PC-9 (cell line): ENCODE data around the gene PHLDA2. TPM values are rescaled to one million over a fixed set of nuclear protein-coding genes. Genes with fewer than 3 reads are reported as not detected.

Experiments used
- BruUV-seq: library from RNA; stranded (reverse); fragments of 400-500 nt; replicated peaks from 2 replicates; lab custom pipeline; 2021; lab: Mats Ljungman, UMichigan
- CTCF ChIA-PET: fragments of 300-600 bp; sonication (Branson Sonifier 250); formaldehyde crosslinking; loops from one replicate; lab custom pipeline; 2022; ENCODE audit warnings: antibody characterized with exemption; lab: Charles Lee
- POLR2A ChIA-PET: fragments of 300-600 bp; sonication (Branson Sonifier 250); formaldehyde crosslinking; loops from one replicate; lab custom pipeline; 2022; ENCODE audit warnings: antibody characterized with exemption; ENCODE audit not compliant: unreplicated experiment; lab: Charles Lee
- DNase-seq, 2 experiments: peaks; one replicate each; pipeline versions ENCODE4 v3.0.0 to v3.0.0-alpha.2; 2015 to 2022; ENCODE audit warnings: mixed read lengths in 1 of 2
- H2AFZ ChIP-seq: fragments of 200-600 bp; sonication (generic); 2 replicates; pipeline ENCODE4 v1.8.1; 2017; ENCODE audit warnings: antibody characterized with exemption
- H3F3A ChIP-seq: fragments of 200-600 bp; sonication (generic); 2 replicates; pipeline ENCODE4 v1.8.1; 2017; ENCODE audit warnings: antibody characterized with exemption, mild to moderate bottlenecking, low read depth; ENCODE audit not compliant: insufficient read depth
- H3K27ac ChIP-seq: fragments of 200-600 bp; sonication (generic); 2 replicates; pipeline ENCODE4 v1.6.1; 2016; ENCODE audit warnings: mixed run types
- H3K27me3 ChIP-seq: fragments of 200-600 bp; sonication (generic); 2 replicates; pipeline ENCODE4 v1.6.1; 2016; ENCODE audit warnings: low read depth, mixed run types; ENCODE audit not compliant: insufficient read depth
- H3K36me3 ChIP-seq: fragments of 200-600 bp; sonication (generic); 2 replicates; pipeline ENCODE4 v1.6.1; 2016; ENCODE audit warnings: low read depth, mixed run types
- H3K4me1 ChIP-seq: fragments of 200-600 bp; sonication (generic); replicated peaks from 2 replicates; pipeline ENCODE4 v1.6.1; 2016; ENCODE audit warnings: mixed run types; ENCODE audit not compliant: insufficient read depth
- H3K4me2 ChIP-seq: fragments of 200-600 bp; sonication (generic); 2 replicates; pipeline ENCODE4 v1.6.1; 2017; ENCODE audit warnings: mixed run types
- H3K4me3 ChIP-seq: fragments of 200-600 bp; sonication (generic); 2 replicates; pipeline ENCODE4 v1.6.1; 2016; ENCODE audit warnings: mixed run types
- H3K79me2 ChIP-seq: fragments of 200-600 bp; sonication (generic); 2 replicates; pipeline ENCODE4 v1.6.1; 2017; ENCODE audit warnings: low read depth, mixed run types
- H3K9me2 ChIP-seq: fragments of 200-600 bp; sonication (generic); 2 replicates; pipeline ENCODE4 v1.8.1; 2017; ENCODE audit warnings: mild to moderate bottlenecking; ENCODE audit not compliant: insufficient read depth
- H3K9me3 ChIP-seq: fragments of 200-600 bp; sonication (generic); 2 replicates; pipeline ENCODE4 v1.8.1; 2016; ENCODE audit warnings: low read depth; ENCODE audit not compliant: insufficient read depth
- H4K20me1 ChIP-seq: fragments of 200-600 bp; sonication (generic); 2 replicates; pipeline ENCODE4 v1.8.1; 2017; ENCODE audit not compliant: insufficient read depth
- EZH2 ChIP-seq: fragments of 200-600 bp; sonication (generic); IDR thresholded peaks from 2 replicates; pipeline ENCODE4 v1.8.0; 2017; ENCODE audit warnings: antibody characterized with exemption, low read depth
- intact Hi-C: fragments of 100-400 bp; cut with micrococcal nuclease; formaldehyde crosslinking; loops from one replicate; pipeline ENCODE4 v1.10.0; 2022; ENCODE audit not compliant: unreplicated experiment
- total RNA-seq: library from RNA; stranded (reverse); gene quantifications from 2 replicates; pipeline ENCODE4 v1.2.3, GENCODE V29; 2021
- TF ChIP-seq, protein P1 (sequence below): fragments of 200-600 bp; sonication (generic); conservative IDR thresholded peaks from 2 replicates; pipeline ENCODE4 v1.6.1; 2017; ENCODE audit warnings: mixed run types, antibody characterized with exemption, mild to moderate bottlenecking, moderate library complexity

Gene PHLDA2
- total RNA-seq, 1 experiment from 2014 or later, result 14.1 TPM

DNA sequence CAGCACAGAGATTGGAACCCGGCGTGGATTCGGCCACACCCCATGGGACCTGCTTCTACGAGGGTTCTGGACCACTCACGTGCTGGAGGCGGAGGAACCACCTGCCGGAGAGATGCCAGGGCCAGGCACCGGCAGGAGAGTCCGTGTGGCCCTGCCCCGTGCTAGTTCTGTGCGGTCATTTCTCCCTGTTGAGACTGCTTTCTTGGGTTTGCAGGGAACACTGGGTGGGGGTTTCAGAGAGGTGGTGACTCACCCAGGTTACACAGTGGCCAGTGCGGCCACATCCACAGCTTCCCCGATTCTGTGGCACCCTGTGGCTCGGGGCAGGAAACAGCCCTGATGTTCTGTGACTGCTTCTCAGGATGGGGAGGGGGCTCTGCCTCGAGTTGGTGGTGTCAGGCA, 3.6 kb upstream of the PHLDA2 start:
- Histone ChIP-seq H3K27me3 (no peaks in the 10 kb centered on the region), H3K4me2 (peak overlapping the region; percentile 70), H3K4me1 (peaks cover 32% of the 10 kb centered on the region), H3F3A (peaks cover 19% of the 10 kb centered on the region), H3K4me3 (peak overlapping the region; percentile 39; the same call in 1 of the 2 replicates), H3K9me2 (no peaks in the 10 kb centered on the region), H2AFZ (no peak overlapping the region), H3K79me2 (peaks cover 12% of the 10 kb centered on the region), H3K36me3 (no peaks in the 10 kb centered on the region), H3K9me3 (no peaks in the 10 kb centered on the region), H4K20me1 (peaks cover 2% of the 10 kb centered on the region; the same call in 1 of the 2 replicates), H3K27ac (peak overlapping the region; percentile 92)
- ChIA-PET CTCF (interaction anchor here (0.6 to 1.0 kb wide), 2 partner anchors 41 to 51 kb away, joined by 3 to 4 read pairs; no protein-coding TSS in a partner anchor), POLR2A (interaction anchor here (0.6 to 0.7 kb wide), 2 partner anchors 9 to 677 kb away, joined by 3 read pairs; no protein-coding TSS in a partner anchor)
- BruUV-seq, result TSS peak; percentile 5
- intact Hi-C loops, result loop anchor here (1.0 to 5.0 kb wide), 4 partner anchors 89 to 484 kb away; partner anchors contain the start of gene MRGPRG
- DNase-seq, result peak; percentile 52 to 61
- TF ChIP-seq, protein P1, sequence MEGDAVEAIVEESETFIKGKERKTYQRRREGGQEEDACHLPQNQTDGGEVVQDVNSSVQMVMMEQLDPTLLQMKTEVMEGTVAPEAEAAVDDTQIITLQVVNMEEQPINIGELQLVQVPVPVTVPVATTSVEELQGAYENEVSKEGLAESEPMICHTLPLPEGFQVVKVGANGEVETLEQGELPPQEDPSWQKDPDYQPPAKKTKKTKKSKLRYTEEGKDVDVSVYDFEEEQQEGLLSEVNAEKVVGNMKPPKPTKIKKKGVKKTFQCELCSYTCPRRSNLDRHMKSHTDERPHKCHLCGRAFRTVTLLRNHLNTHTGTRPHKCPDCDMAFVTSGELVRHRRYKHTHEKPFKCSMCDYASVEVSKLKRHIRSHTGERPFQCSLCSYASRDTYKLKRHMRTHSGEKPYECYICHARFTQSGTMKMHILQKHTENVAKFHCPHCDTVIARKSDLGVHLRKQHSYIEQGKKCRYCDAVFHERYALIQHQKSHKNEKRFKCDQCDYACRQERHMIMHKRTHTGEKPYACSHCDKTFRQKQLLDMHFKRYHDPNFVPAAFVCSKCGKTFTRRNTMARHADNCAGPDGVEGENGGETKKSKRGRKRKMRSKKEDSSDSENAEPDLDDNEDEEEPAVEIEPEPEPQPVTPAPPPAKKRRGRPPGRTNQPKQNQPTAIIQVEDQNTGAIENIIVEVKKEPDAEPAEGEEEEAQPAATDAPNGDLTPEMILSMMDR, result no peak
- no peak for TF ChIP-seq EZH2

DNA sequence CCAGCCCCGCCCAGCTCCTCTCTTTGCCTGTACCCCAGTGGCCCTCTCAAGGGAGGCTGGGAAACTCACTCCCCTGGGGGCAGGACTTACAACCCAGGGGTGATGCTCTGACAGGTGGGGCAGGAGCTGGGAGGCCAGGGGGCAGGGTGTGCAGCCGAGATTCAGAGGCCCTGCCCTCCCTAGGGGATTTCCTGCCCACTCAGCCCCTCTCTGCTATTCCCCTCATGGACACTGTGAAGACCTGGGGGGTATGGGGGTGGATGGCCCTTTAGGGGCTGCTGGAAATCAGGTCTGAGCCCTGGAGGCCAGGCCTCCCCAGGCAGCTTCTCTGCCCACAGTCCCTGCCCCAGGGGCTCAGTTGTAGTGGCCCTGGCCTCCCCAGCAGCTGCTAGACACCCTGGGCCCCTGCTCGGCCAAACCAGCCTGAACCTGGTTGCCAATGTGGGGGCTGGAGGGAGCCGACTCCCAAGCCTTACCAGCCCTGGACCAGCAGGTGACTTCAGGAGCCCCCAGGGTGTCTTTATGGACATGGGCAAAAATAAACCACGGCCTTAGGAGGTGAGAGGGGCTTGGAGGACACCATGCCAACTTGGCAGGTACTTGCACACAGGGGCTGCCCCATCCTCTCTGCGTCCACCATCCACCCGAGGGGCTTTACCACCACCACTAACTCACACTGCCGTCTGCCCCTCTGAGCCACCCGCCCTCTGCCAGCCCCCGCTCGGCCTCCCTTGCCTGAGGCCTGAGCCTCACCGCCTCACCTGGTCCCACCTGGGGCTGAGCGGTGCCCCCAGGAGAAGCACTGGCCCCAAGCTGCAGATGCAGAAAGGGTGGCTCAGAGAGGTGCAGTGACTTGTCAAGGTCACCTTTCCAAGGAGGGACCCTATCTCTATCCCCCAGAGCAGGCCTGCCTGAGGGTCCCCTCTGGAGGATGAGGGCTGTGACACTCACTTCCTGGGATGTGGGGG, 2.8 kb upstream of the PHLDA2 start:
- H3K79me2 ChIP-seq, result peaks cover 20% of the 10 kb centered on the region
- H3K36me3 ChIP-seq, result no peaks in the 10 kb centered on the region
- DNase-seq, result no peak
- H3K4me3 ChIP-seq, result peak overlapping the region; percentile 39; the same call in 1 of the 2 replicates
- H3K27me3 ChIP-seq, result no peaks in the 10 kb centered on the region
- peak overlapping the region; percentile 70 for H3K4me2 ChIP-seq
- H4K20me1 ChIP-seq, result peaks cover 5% of the 10 kb centered on the region; the same call in 1 of the 2 replicates
- no TSS peak for BruUV-seq
- H3F3A ChIP-seq, result peaks cover 19% of the 10 kb centered on the region
- no peaks in the 10 kb centered on the region for H3K9me3 ChIP-seq
- H3K9me2 ChIP-seq, result no peaks in the 10 kb centered on the region
- CTCF ChIA-PET, result interaction anchor here (0.6 to 1.1 kb wide), 2 partner anchors 32 to 399 kb away, joined by 3 read pairs; no protein-coding TSS in a partner anchor
- H2AFZ ChIP-seq, result no peak overlapping the region
- intact Hi-C loops, result loop anchor here (5.0 kb wide), 3 partner anchors 90 to 485 kb away; partner anchors contain the start of gene MRGPRG
- peaks cover 36% of the 10 kb centered on the region for H3K4me1 ChIP-seq
- peak overlapping the region; percentile 92 for H3K27ac ChIP-seq
- no peak for TF ChIP-seq EZH2
- POLR2A ChIA-PET, result no interaction called here

DNA sequence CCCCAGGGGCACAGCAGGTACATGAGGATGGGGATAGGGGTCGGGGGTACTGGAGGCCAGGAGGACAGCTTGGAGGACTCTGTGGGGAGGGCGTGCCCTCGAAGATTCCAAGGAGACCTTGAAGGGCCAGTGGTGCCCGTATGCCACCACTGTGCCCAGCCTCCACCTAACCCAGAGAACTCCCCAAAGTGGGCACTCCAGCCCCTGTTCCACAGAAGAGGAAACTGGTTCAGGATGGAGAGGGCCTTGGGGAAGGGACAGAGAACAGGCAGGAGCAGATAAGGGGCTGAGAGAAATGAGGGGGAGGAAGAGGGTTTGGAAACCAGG, 2.2 kb upstream of the PHLDA2 start:
- Histone ChIP-seq H3K4me1 (peaks cover 40% of the 10 kb centered on the region), H3K27ac (no peak overlapping the region), H2AFZ (no peak overlapping the region), H3K27me3 (no peaks in the 10 kb centered on the region), H3K4me3 (no peak overlapping the region), H3K9me2 (no peaks in the 10 kb centered on the region), H4K20me1 (peaks cover 5% of the 10 kb centered on the region; the same call in 1 of the 2 replicates), H3K79me2 (peaks cover 26% of the 10 kb centered on the region), H3K9me3 (no peaks in the 10 kb centered on the region), H3K4me2 (no peak overlapping the region), H3K36me3 (no peaks in the 10 kb centered on the region), H3F3A (peaks cover 19% of the 10 kb centered on the region)
- no peak for TF ChIP-seq EZH2
- TF ChIP-seq, protein P1, result no peak
- ChIA-PET CTCF (interaction anchor here (0.6 to 1.1 kb wide), 2 partner anchors 31 to 398 kb away, joined by 3 read pairs; no protein-coding TSS in a partner anchor), POLR2A (no interaction called here)
- intact Hi-C loops, result loop anchor here (5.0 kb wide), 3 partner anchors 91 to 486 kb away; partner anchors contain the start of gene MRGPRG
- BruUV-seq, result no TSS peak
- DNase-seq, result no peak
